GM19023 (cell line): ENCODE measurements around the gene DEXI.

Source experiments
- ATAC-seq: cut with Tn5 transposase; IDR thresholded peaks from one replicate; pipeline ENCODE4 v1.9.1; 2021; ENCODE audit warnings: mild to moderate bottlenecking, moderate library complexity; ENCODE audit not compliant: unreplicated experiment

The DEXI gene

GRCh38 chr16:10896723-10897122 lies 45.5 kb downstream of the DEXI start:
- ATAC-seq, result no peak

- no peak for ATAC-seq
Measured at GRCh38 chr16:10896165-10896564, 46.1 kb downstream of the DEXI start.

- no peak for ATAC-seq
Measured at GRCh38 chr16:10895053-10895946, 47.0 kb downstream of the DEXI start.

GRCh38 chr16:10892782-10893318 lies 49.4 kb downstream of the DEXI start:
- no peak for ATAC-seq

- ATAC-seq, result no peak
Measured at GRCh38 chr16:10889855-10890254, 52.4 kb downstream of the DEXI start.

GRCh38 chr16:10888320-10888937 lies 53.8 kb downstream of the DEXI start:
- no peak for ATAC-seq

- ATAC-seq, result no peak
Measured at GRCh38 chr16:10885246-10885645, 57.0 kb downstream of the DEXI start.

- ATAC-seq, result no peak
Measured at GRCh38 chr16:10883004-10883403, 59.3 kb downstream of the DEXI start.

- ATAC-seq, result no peak
Measured at GRCh38 chr16:10881479-10882030, 60.7 kb downstream of the DEXI start.

GRCh38 chr16:10880594-10881452 lies 61.4 kb downstream of the DEXI start:
- ATAC-seq, result no peak

- no peak for ATAC-seq
Measured at GRCh38 chr16:10879681-10880589, 62.3 kb downstream of the DEXI start.
